UCSD-AML1 (cell line): ENCODE measurements around the gene TFG.

Experiments
- DNase-seq: peaks from one replicate; lab custom pipeline; 2025; ENCODE audit not compliant: unreplicated experiment; lab: John Stamatoyannopoulos, UW

TFG gene

GRCh38 chr3:100789579-100789978 is 80.3 kb downstream of the TFG start:
- DNase-seq, result no peak

GRCh38 chr3:100796556-100796955 is 87.3 kb downstream of the TFG start:
- no peak for DNase-seq

DNA sequence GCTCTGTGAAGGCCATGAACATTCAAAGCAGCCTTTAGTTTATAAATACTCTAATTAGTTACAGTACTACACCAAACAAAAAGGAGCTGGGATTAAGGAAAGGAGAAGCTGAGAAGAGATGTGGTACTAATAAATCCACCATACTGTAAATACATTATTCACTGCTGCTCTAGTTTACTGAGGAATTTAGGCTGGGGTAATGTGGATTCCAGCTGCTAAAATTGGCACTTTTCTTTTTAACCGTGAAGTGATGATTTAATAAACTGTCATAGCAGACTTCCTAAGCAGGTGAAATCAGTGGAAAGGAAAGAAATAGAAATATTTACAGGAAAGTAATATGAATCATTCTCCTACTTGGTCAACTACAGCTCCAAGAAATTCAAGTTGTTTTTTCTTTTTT is 88.7 kb downstream of the TFG start:
- DNase-seq, result no peak
